GM18858 (cell line): ENCODE data around the gene TMEM50A.
"Not testable (repeated sequence)": the region's sequence is repeated elsewhere in the genome, so short reads cannot be mapped to it uniquely, and the experiment has no call there.

Experiments used
- ATAC-seq: cut with Tn5 transposase; IDR thresholded peaks from one replicate; pipeline ENCODE4 v1.9.1; 2021; ENCODE audit not compliant: unreplicated experiment

Gene TMEM50A

GRCh38 chr1:25329950-25330349, 8.2 kb upstream of the TMEM50A start:
- not testable (repeated sequence) for ATAC-seq

- ATAC-seq = not testable (repeated sequence)
These were observed 1.2 kb upstream of the TMEM50A start for GRCh38 chr1:25336922-25337354.

- ATAC-seq = peak; percentile 4
These were observed 499 bp upstream of the TMEM50A start for GRCh38 chr1:25337483-25338187.

GRCh38 chr1:25338986-25339385, 852 bp downstream of the TMEM50A start:
- no peak for ATAC-seq

- no peak for ATAC-seq
These were observed 3.6 kb downstream of the TMEM50A start for GRCh38 chr1:25341746-25342145.

- no peak for ATAC-seq
These were observed 4.7 kb downstream of the TMEM50A start for GRCh38 chr1:25342846-25343245.

GRCh38 chr1:25343872-25344271, 5.7 kb downstream of the TMEM50A start:
- ATAC-seq = no peak

GRCh38 chr1:25347556-25347955, 9.4 kb downstream of the TMEM50A start:
- no peak for ATAC-seq

- no peak for ATAC-seq
These were observed 11.5 kb downstream of the TMEM50A start for GRCh38 chr1:25349606-25350005.

- no peak for ATAC-seq
These were observed 17.8 kb downstream of the TMEM50A start for GRCh38 chr1:25355841-25356395.

- ATAC-seq = no peak
These were observed 18.3 kb downstream of the TMEM50A start for GRCh38 chr1:25356441-25356840.

GRCh38 chr1:25356848-25357247, 18.7 kb downstream of the TMEM50A start:
- no peak for ATAC-seq

- ATAC-seq = no peak
These were observed 22.8 kb downstream of the TMEM50A start for GRCh38 chr1:25360596-25361581.

GRCh38 chr1:25361901-25362300, 23.8 kb downstream of the TMEM50A start:
- no peak for ATAC-seq

- ATAC-seq = not testable (repeated sequence)
These were observed 24.8 kb downstream of the TMEM50A start for GRCh38 chr1:25362634-25363559.

- ATAC-seq = no peak
These were observed 31.1 kb downstream of the TMEM50A start for GRCh38 chr1:25369241-25369640.

- ATAC-seq = not testable (repeated sequence)
These were observed 31.6 kb downstream of the TMEM50A start for GRCh38 chr1:25369691-25370271.

GRCh38 chr1:25371757-25372156, 33.6 kb downstream of the TMEM50A start:
- not testable (repeated sequence) for ATAC-seq

- not testable (repeated sequence) for ATAC-seq
These were observed 40.2 kb downstream of the TMEM50A start for GRCh38 chr1:25378367-25378766.

- not testable (repeated sequence) for ATAC-seq
These were observed 44.4 kb downstream of the TMEM50A start for GRCh38 chr1:25382543-25382942.
